ENCODE data around the gene LRP1B.

DNA sequence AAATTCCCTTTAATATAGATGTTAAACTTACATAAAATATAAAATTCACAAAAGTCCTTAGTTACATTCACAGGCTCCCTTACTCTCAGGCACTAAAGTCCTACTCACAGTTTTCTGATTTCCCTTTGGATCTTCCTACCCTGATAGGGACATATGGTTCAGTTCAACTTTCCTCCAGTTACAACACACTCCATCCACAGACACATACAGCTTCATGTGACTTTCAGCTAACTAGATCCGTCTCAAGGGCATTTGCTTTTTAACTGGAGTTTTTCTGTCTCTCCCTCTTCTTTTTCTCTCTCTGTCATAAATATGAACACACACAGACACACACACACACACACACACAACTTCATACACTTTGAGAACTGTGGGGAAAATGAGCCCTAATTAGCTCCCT is 419.2 kb downstream of the LRP1B start:
- TF ChIP-seq CEBPB (IDR thresholded peaks at IDR 0.05; ENCODE audit: low read depth, low read length) (no peak), POLR2A (IDR thresholded peaks at IDR 0.05; ENCODE audit: control extremely low read depth in 1 of 2, low read depth in 2 of 2, low read length in 2 of 2) (no peak)
- TF ChIP-seq, protein P1, sequence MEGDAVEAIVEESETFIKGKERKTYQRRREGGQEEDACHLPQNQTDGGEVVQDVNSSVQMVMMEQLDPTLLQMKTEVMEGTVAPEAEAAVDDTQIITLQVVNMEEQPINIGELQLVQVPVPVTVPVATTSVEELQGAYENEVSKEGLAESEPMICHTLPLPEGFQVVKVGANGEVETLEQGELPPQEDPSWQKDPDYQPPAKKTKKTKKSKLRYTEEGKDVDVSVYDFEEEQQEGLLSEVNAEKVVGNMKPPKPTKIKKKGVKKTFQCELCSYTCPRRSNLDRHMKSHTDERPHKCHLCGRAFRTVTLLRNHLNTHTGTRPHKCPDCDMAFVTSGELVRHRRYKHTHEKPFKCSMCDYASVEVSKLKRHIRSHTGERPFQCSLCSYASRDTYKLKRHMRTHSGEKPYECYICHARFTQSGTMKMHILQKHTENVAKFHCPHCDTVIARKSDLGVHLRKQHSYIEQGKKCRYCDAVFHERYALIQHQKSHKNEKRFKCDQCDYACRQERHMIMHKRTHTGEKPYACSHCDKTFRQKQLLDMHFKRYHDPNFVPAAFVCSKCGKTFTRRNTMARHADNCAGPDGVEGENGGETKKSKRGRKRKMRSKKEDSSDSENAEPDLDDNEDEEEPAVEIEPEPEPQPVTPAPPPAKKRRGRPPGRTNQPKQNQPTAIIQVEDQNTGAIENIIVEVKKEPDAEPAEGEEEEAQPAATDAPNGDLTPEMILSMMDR (IDR thresholded peaks at IDR 0.05; ENCODE audit: control extremely low read depth in 1 of 3, insufficient read depth in 1 of 3, low read depth in 1 of 3, low read length in 3 of 3): no peak

Measured in H1 (cell line).